Adrenal gland (tissue), 5 donors: ENCODE results near the gene CBX8.

ENCODE experiments used
- CTCF ChIP-seq, 6 experiments: fragments of 450-650 bp in 4 of 6; fragments of 200-600 bp in 2 of 6; sonication (generic) in 1 of 6; IDR thresholded peaks; 1 replicate in 5 of 6; 2 replicates in 1 of 6; pipeline versions ENCODE4 v1.5.1 to v1.8.0; 2016 to 2021; ENCODE audit warnings: antibody characterized with exemption in 6 of 6, mild to moderate bottlenecking in 2 of 6, moderate library complexity in 1 of 6
- POLR2A ChIP-seq, 2 donors: fragments of 450-650 bp; IDR thresholded peaks; one replicate each; pipeline ENCODE4 v1.6.1; 2017; ENCODE audit warnings: antibody characterized with exemption in 2 of 2, mild to moderate bottlenecking in 2 of 2, moderate library complexity in 1 of 2
- donor health status: DM: no; HTN: no; CAD: no.

- TF ChIP-seq CTCF (IDR thresholded peaks at IDR 0.05) (no peak), POLR2A (IDR thresholded peaks at IDR 0.05) (no peak)
Measured at GRCh38 chr17:79757140-79757745, 39.6 kb downstream of the CBX8 start.
